ENCODE data around the gene ST8SIA6. TPM values are rescaled to one million over a fixed set of nuclear protein-coding genes. Genes with fewer than 3 reads are reported as not detected.
A peak's percentile ranks its signal among the peaks of the same experiment; 100 is the strongest.

ST8SIA6 gene
- total and polyA plus RNA-seq, 9 of the 15 experiments (the other 6 are each of a cell fraction or from before 2014, with no cell fraction given): 0.69 to 6.7 (median 5.0) TPM

- TF ChIP-seq HMBOX1 (IDR thresholded peaks at IDR 0.05) (no peak), ZNF695 (CRISPR knock-in tag; IDR thresholded peaks at IDR 0.05) (no peak), SMAD4 (CRISPR knock-in tag; conservative IDR thresholded peaks at IDR 0.05) (0 out of 2 replicates have a peak, but pooled peaks have one; percentile 22), SRSF3 (IDR thresholded peaks at IDR 0.05; ENCODE audit: insufficient read depth, low read length) (no peak), ZBTB11 (CRISPR knock-in tag; IDR thresholded peaks at IDR 0.05) (no peak), ZNF655 (CRISPR knock-in tag; IDR thresholded peaks at IDR 0.05) (no peak), MECOM (CRISPR knock-in tag; IDR thresholded peaks at IDR 0.05) (no peak), ETV1 (tag; conservative IDR thresholded peaks at IDR 0.05; ENCODE audit: low read depth) (0 out of 2 replicates have a peak, but pooled peaks have one; percentile 24), SMARCA5 (IDR thresholded peaks at IDR 0.05) (no peak), ATF6 (CRISPR knock-in tag; IDR thresholded peaks at IDR 0.05) (no peak), UBTF (IDR thresholded peaks at IDR 0.05; ENCODE audit: borderline replicate concordance in 1 of 2, low read depth in 2 of 2, low read length in 2 of 2) (no peak), ILK (tag; IDR thresholded peaks at IDR 0.05; ENCODE audit: borderline replicate concordance, low read depth) (no peak), SRSF9 (IDR thresholded peaks at IDR 0.05; ENCODE audit: borderline replicate concordance, low read depth, low read length) (no peak), ZZZ3 (IDR thresholded peaks at IDR 0.05) (no peak), ARID1B (IDR thresholded peaks at IDR 0.05) (no peak)
Measured at GRCh38 chr10:17386616-17387075, 67.7 kb downstream of the ST8SIA6 start (continued).

All from K562 (cell line).